ENCODE results near the gene MAMDC2.

MAMDC2 gene

GRCh38 chr9:70043689-70044489 lies at the start of gene MAMDC2:
Gene MAMDC2 (plus strand): TSS chr9:70043848. CDS start chr9:70044198, 350 bp downstream.
- no peak within 1 kb of the TSS for H3K27ac ChIP-seq (ENCODE audit: low read depth, low read length)
- H3K9me2 ChIP-seq (replicated peaks; ENCODE audit: insufficient read depth, low read length): no peaks in the 10 kb centered on the region
- no peaks in the 10 kb centered on the region for H3K9me3 ChIP-seq (ENCODE audit: insufficient read depth, low read length)
- H2AFZ ChIP-seq (ENCODE audit: low read depth, low read length, severe bottlenecking): no peak within 1 kb of the TSS
- no peak within 1 kb of the TSS for H3K4me2 ChIP-seq (ENCODE audit: low read depth, low read length, poor library complexity, severe bottlenecking)
- no peaks in the 10 kb centered on the region for H4K20me1 ChIP-seq (ENCODE audit: low read depth, low read length)
- no peaks in the 10 kb centered on the region for H3K27me3 ChIP-seq (ENCODE audit: low read length)
- H3K36me3 ChIP-seq (ENCODE audit: low read length): no peaks in the 10 kb centered on the region
- TF ChIP-seq CTCF (IDR thresholded peaks at IDR 0.05; ENCODE audit: insufficient read depth, low read length, poor library complexity, severe bottlenecking) (no peak), EZH2phosphoT487 (conservative IDR thresholded peaks at IDR 0.05; ENCODE audit: low read length) (no peak)
- no peaks in the 10 kb centered on the region for H3K79me2 ChIP-seq (ENCODE audit: insufficient read depth, low read length)
- H3F3A ChIP-seq (ENCODE audit: insufficient read depth): no peaks in the 10 kb centered on the region
- H3K9ac ChIP-seq (ENCODE audit: low read length): no peak within 1 kb of the TSS
- no peak within 1 kb of the TSS for H3K4me3 ChIP-seq (ENCODE audit: insufficient read depth, low read length, poor library complexity, severe bottlenecking)

GRCh38 chr9:69995846-69996245 lies 47.8 kb upstream of the MAMDC2 start:
- TF ChIP-seq EZH2phosphoT487 (conservative IDR thresholded peaks at IDR 0.05; ENCODE audit: low read length) (no peak), CTCF (IDR thresholded peaks at IDR 0.05; ENCODE audit: insufficient read depth, low read length, poor library complexity, severe bottlenecking) (no peak)
- H3K9ac ChIP-seq (ENCODE audit: low read length): no peak overlapping the region
- H2AFZ ChIP-seq (ENCODE audit: low read depth, low read length, severe bottlenecking): no peak overlapping the region
- no peaks in the 10 kb centered on the region for H3K27me3 ChIP-seq (ENCODE audit: low read length)
- no peaks in the 10 kb centered on the region for H3F3A ChIP-seq (ENCODE audit: insufficient read depth)
- H3K4me2 ChIP-seq (ENCODE audit: low read depth, low read length, poor library complexity, severe bottlenecking): no peak overlapping the region
- H3K79me2 ChIP-seq (ENCODE audit: insufficient read depth, low read length): no peaks in the 10 kb centered on the region
- no peaks in the 10 kb centered on the region for H4K20me1 ChIP-seq (ENCODE audit: low read depth, low read length)
- no peaks in the 10 kb centered on the region for H3K9me3 ChIP-seq (ENCODE audit: insufficient read depth, low read length)
- H3K36me3 ChIP-seq (ENCODE audit: low read length): no peaks in the 10 kb centered on the region
- no peak overlapping the region for H3K4me3 ChIP-seq (ENCODE audit: insufficient read depth, low read length, poor library complexity, severe bottlenecking)
- H3K27ac ChIP-seq (ENCODE audit: low read depth, low read length): no peak overlapping the region
- H3K9me2 ChIP-seq (replicated peaks; ENCODE audit: insufficient read depth, low read length): no peaks in the 10 kb centered on the region

GRCh38 chr9:69996967-69997366 lies 46.7 kb upstream of the MAMDC2 start:
- Histone ChIP-seq H3K4me3 (ENCODE audit: insufficient read depth, low read length, poor library complexity, severe bottlenecking) (no peak overlapping the region), H3K4me2 (ENCODE audit: low read depth, low read length, poor library complexity, severe bottlenecking) (no peak overlapping the region), H3F3A (ENCODE audit: insufficient read depth) (no peaks in the 10 kb centered on the region), H3K79me2 (ENCODE audit: insufficient read depth, low read length) (no peaks in the 10 kb centered on the region), H4K20me1 (ENCODE audit: low read depth, low read length) (no peaks in the 10 kb centered on the region), H2AFZ (ENCODE audit: low read depth, low read length, severe bottlenecking) (no peak overlapping the region), H3K9me2 (replicated peaks; ENCODE audit: insufficient read depth, low read length) (no peaks in the 10 kb centered on the region), H3K27me3 (ENCODE audit: low read length) (no peaks in the 10 kb centered on the region), H3K27ac (ENCODE audit: low read depth, low read length) (no peak overlapping the region), H3K9ac (ENCODE audit: low read length) (no peak overlapping the region), H3K36me3 (ENCODE audit: low read length) (no peaks in the 10 kb centered on the region), H3K9me3 (ENCODE audit: insufficient read depth, low read length) (no peaks in the 10 kb centered on the region)
- TF ChIP-seq CTCF (IDR thresholded peaks at IDR 0.05; ENCODE audit: insufficient read depth, low read length, poor library complexity, severe bottlenecking) (no peak), EZH2phosphoT487 (conservative IDR thresholded peaks at IDR 0.05; ENCODE audit: low read length) (no peak)
